H1 (cell line): ENCODE measurements around the gene HID1. TPM values are rescaled to one million over a fixed set of nuclear protein-coding genes. Genes with fewer than 3 reads are reported as not detected.

Experiments
- ASH2L ChIP-seq: fragments of 200-600, 300-600 bp; sonication (generic); IDR thresholded peaks from one replicate; pipeline ENCODE4 v1.7.1; 2017; ENCODE audit warnings: low read length
- ATF2 ChIP-seq: IDR thresholded peaks from 2 replicates; pipeline ENCODE4 v1.6.1; 2012; ENCODE audit warnings: low read length, inconsistent platforms
- BACH1 ChIP-seq: IDR thresholded peaks from 2 replicates; pipeline ENCODE4 v1.6.1; 2012; ENCODE audit warnings: low read length, improper control_type of control experiment
- BCL11A ChIP-seq, 2 experiments: IDR thresholded peaks; one replicate each; pipeline ENCODE4 v1.6.1; 2011; ENCODE audit warnings: low read depth in 2 of 2, low read length in 2 of 2, mild to moderate bottlenecking in 2 of 2
- BRCA1 ChIP-seq: IDR thresholded peaks from 2 replicates; pipeline ENCODE4 v1.6.1; 2012; ENCODE audit warnings: low read depth, low read length, improper control_type of control experiment
- CEBPB ChIP-seq: IDR thresholded peaks from 2 replicates; pipeline ENCODE4 v1.6.1; 2012; ENCODE audit warnings: low read depth, low read length
- CTBP2 ChIP-seq: IDR thresholded peaks from 2 replicates; pipeline ENCODE4 v1.7.0; 2011; ENCODE audit warnings: borderline replicate concordance, mild to moderate bottlenecking, moderate library complexity, mixed read lengths, low read length; ENCODE audit not compliant: insufficient read depth, insufficient read length
- E2F6 ChIP-seq: IDR thresholded peaks from 2 replicates; pipeline ENCODE4 v1.6.1; 2012; ENCODE audit warnings: inconsistent platforms
- EP300 ChIP-seq, 2 experiments: IDR thresholded peaks; 1 replicate in 1 of 2; 2 replicates in 1 of 2; pipeline ENCODE4 v1.6.1; 2011 to 2012; ENCODE audit warnings: low read depth in 2 of 2, low read length in 2 of 2, mild to moderate bottlenecking in 2 of 2, borderline replicate concordance in 1 of 2, inconsistent platforms in 1 of 2, moderate library complexity in 1 of 2
- JUND ChIP-seq: IDR thresholded peaks from 2 replicates; pipeline ENCODE4 v1.6.1; 2011; ENCODE audit warnings: mild to moderate bottlenecking, improper control_type of control experiment, low read length
- KDM1A ChIP-seq: fragments of 200-600, 300-600 bp; sonication (generic); IDR thresholded peaks from 2 replicates; pipeline ENCODE4 v1.7.1; 2016; ENCODE audit warnings: mild to moderate bottlenecking, low read length, borderline replicate concordance
- MAX ChIP-seq: IDR thresholded peaks from 2 replicates; pipeline ENCODE4 v1.6.1; 2012; ENCODE audit warnings: inconsistent platforms
- RBBP5 ChIP-seq: IDR thresholded peaks from 2 replicates; pipeline ENCODE4 v1.7.1; 2012; ENCODE audit warnings: low read depth, mild to moderate bottlenecking, inconsistent platforms, low read length, moderate library complexity, borderline replicate concordance
- SAP30 ChIP-seq: fragments of 300-600 bp; sonication (generic); IDR thresholded peaks from 2 replicates; pipeline ENCODE4 v1.7.1; 2012; ENCODE audit warnings: low read length, moderate library complexity, mild to moderate bottlenecking, inconsistent platforms; ENCODE audit not compliant: insufficient read depth, insufficient replicate concordance
- SIX5 ChIP-seq: IDR thresholded peaks from 2 replicates; pipeline ENCODE4 v1.6.1; 2011; ENCODE audit warnings: mild to moderate bottlenecking, low read depth, low read length
- SP4 ChIP-seq: IDR thresholded peaks from 2 replicates; pipeline ENCODE4 v1.6.1; 2012; ENCODE audit warnings: low read length, inconsistent platforms
- SRF ChIP-seq: IDR thresholded peaks from 2 replicates; pipeline ENCODE4 v1.6.1; 2011; ENCODE audit warnings: mild to moderate bottlenecking, low read depth, low read length, moderate library complexity
- SUZ12 ChIP-seq: fragments of 200-600 bp; sonication (generic); IDR thresholded peaks from 2 replicates; pipeline ENCODE4 v1.6.1; 2012; ENCODE audit warnings: mild to moderate bottlenecking, inconsistent platforms, low read length, moderate library complexity, mixed read lengths
- TAF1 ChIP-seq: IDR thresholded peaks from 2 replicates; pipeline ENCODE4 v1.6.1; 2011; ENCODE audit warnings: mild to moderate bottlenecking, low read depth, low read length
- TBP ChIP-seq: IDR thresholded peaks from 2 replicates; pipeline ENCODE4 v1.6.1; 2011; ENCODE audit warnings: low read depth, low read length, improper control_type of control experiment
- polyA plus RNA-seq, 7 experiments: library from polyadenylated mRNA; depleted of rRNA in 3 of 7; stranded (reverse) in 5 of 7; unstranded in 2 of 7; fragments of >200 nt in 5 of 7; fragments of 200-250 nt in 2 of 7; gene quantifications; 1 replicate in 5 of 7; 2 replicates in 1 of 7; 4 replicates in 1 of 7; pipeline versions ENCODE4 v1.2.1 to v1.2.3, GENCODE V29; 2011 to 2013; ENCODE audit warnings: missing spikeins in 2 of 7, mixed read lengths in 2 of 7
- total RNA-seq: library from RNA; stranded (reverse); fragmentation: NEBNext Ultra II Directional; extraction: Animal tissue kit (Norgen Biotek cat#: 25700); gene quantifications from 2 replicates; pipeline ENCODE4 v1.2.1, GENCODE V29; 2021

HID1 gene
- total and polyA plus RNA-seq, 2 of the 8 experiments (the other 6 are each of a cell fraction or from before 2014, with no cell fraction given), result 15.1 to 25.9 TPM

- TF ChIP-seq EP300 (IDR thresholded peaks at IDR 0.05; ENCODE audit: borderline replicate concordance in 1 of 2, low read depth in 2 of 2, low read length in 2 of 2), result peak in 1 of 2 experiments; percentile 60; a peak in 1 of 3 replicates
- TF ChIP-seq SRF, result peak; percentile 55; the same call in 1 of the 2 replicates
- peak; percentile 100 for TF ChIP-seq TAF1
- no peak for TF ChIP-seq BRCA1
- TF ChIP-seq BACH1, result no peak
- no peak for TF ChIP-seq SAP30
- peak; percentile 32; the same call in 1 of the 2 replicates for TF ChIP-seq JUND
- TF ChIP-seq KDM1A, result no peak
- no peak for TF ChIP-seq SUZ12
- TF ChIP-seq MAX, result peak; percentile 77
- TF ChIP-seq SP4, result peak; percentile 83; the same call in 1 of the 2 replicates
- peak; percentile 22 for TF ChIP-seq CTBP2
- peak; percentile 95 for TF ChIP-seq TBP
- peak; percentile 98 for TF ChIP-seq ASH2L
- no peak for TF ChIP-seq BCL11A (IDR thresholded peaks at IDR 0.05; ENCODE audit: low read depth in 2 of 2, low read length in 2 of 2)
- TF ChIP-seq ATF2, result no peak; the same call in 1 of the 2 replicates
- peak; percentile 28; the same call in 1 of the 2 replicates for TF ChIP-seq SIX5
- no peak; the same call in 1 of the 2 replicates for TF ChIP-seq RBBP5
- no peak for TF ChIP-seq CEBPB
- peak; percentile 42; the same call in 1 of the 2 replicates for TF ChIP-seq E2F6
- TF ChIP-seq, all 59 proteins: peak for 32
Observed at GRCh38 chr17:75012346-75013091, 40.0 kb upstream of the HID1 start, which contains the start of gene MRPL58 (continued).
